Right cardiac atrium (tissue), 5 donors: ENCODE measurements around the gene ARRDC5. TPM values are rescaled to one million over a fixed set of nuclear protein-coding genes. Genes with fewer than 3 reads are reported as not detected.
"Not testable (repeated sequence)": the region's sequence is repeated elsewhere in the genome, so short reads cannot be mapped to it uniquely, and the experiment has no call there.

Source experiments
- ATAC-seq, 2 donors: fragments of 200-7000 bp; cut with Tn5 transposase; one replicate each; pipeline versions ENCODE4 v1.8.0 to v1.9.1; 2020; ENCODE audit warnings: moderate library complexity in 2 of 2, mild to moderate bottlenecking in 1 of 2
- DNase-seq, 3 donors: peaks; one replicate each; pipeline ENCODE4 v3.0.0-alpha.2; 2020
- H3K27ac ChIP-seq: one replicate; pipeline ENCODE4 v1.5.1; 2013; ENCODE audit warnings: mild to moderate bottlenecking, low read length, control low read depth, moderate library complexity
- H3K27me3 ChIP-seq: one replicate; pipeline ENCODE4 v1.6.1; 2013; ENCODE audit not compliant: control insufficient read depth, insufficient read depth
- H3K4me1 ChIP-seq: one replicate; pipeline ENCODE4 v1.6.1; 2013; ENCODE audit warnings: low read length; ENCODE audit not compliant: control insufficient read depth, insufficient read depth
- H3K4me3 ChIP-seq: one replicate; pipeline ENCODE4 v1.5.1; 2013; ENCODE audit warnings: low read length, control low read depth
- H3K9me3 ChIP-seq: one replicate; pipeline ENCODE4 v1.6.1; 2013; ENCODE audit warnings: low read length; ENCODE audit not compliant: control insufficient read depth
- WGBS: extraction: QIAGEN DNeasy Blood & Tissue Kit; methylation state at CpG from one replicate; pipeline ENCODE4 v1.1.7; 2013; 5-methylcytosine and 5-hydroxymethylcytosine counted together
- intact Hi-C, 4 donors: fragments of 100-400 bp; cut with DNase I; formaldehyde crosslinking; loops; one replicate each; pipeline versions ENCODE4 v1.11.0 to v1.14.0; 2022 to 2023
- polyA plus RNA-seq: library from polyadenylated mRNA; stranded (reverse); fragments of 200-250 nt; gene quantifications from one replicate; pipeline ENCODE4 v1.2.3, GENCODE V29; 2013
- total RNA-seq, 4 donors: library from RNA; stranded (reverse); fragmentation: NEBNext Ultra II Directional; extraction: Animal tissue kit (Norgen Biotek cat#: 25700); gene quantifications; one replicate each; pipeline ENCODE4 v1.2.1, GENCODE V29; 2021
- donor health status: healthy with polysubstance abuse.
- donor health status: DM: no; HTN: yes; CAD: no.
- donor health status: DM: no; HTN: no; CAD: no.
- donor health status: DM: no; HTN: yes; CAD: no; lungs with severe emphysema.
- donor health status: DM: yes; HTN: yes; CAD: no.

The ARRDC5 gene
- total and polyA plus RNA-seq, 5 donors, result 0.07 to 0.15 TPM; not detected in 3

GRCh38 chr19:4868286-4868834 is 34.3 kb downstream of the ARRDC5 start:
- Histone ChIP-seq H3K27ac (no peak overlapping the region), H3K9me3 (no peaks in the 10 kb centered on the region), H3K4me3 (no peak overlapping the region), H3K27me3 (no peaks in the 10 kb centered on the region), H3K4me1 (peaks cover 4% of the 10 kb centered on the region)
- ATAC-seq, result no peak
- intact Hi-C loops, result loop anchor here in 1 of 4 donors (5.0 kb wide), 1 partner anchor 169 kb away; no protein-coding TSS in a partner anchor
- no peak for DNase-seq
- 71% methylated on average over 10 of the region's 10 CpGs for WGBS

- WGBS, result 5% methylated on average over 46 of the region's 46 CpGs
These were observed 35.0 kb downstream of the ARRDC5 start, which contains the start of gene PLIN3 for GRCh38 chr19:4867534-4868285. Gene PLIN3 (minus strand): TSS chr19:4867667. CDS start chr19:4861394, 6,273 bp downstream.

GRCh38 chr19:4866595-4867424 is 35.9 kb downstream of the ARRDC5 start:
- intact Hi-C loops, result loop anchor here in 1 of 4 donors (5.0 kb wide), 1 partner anchor 170 kb away; no protein-coding TSS in a partner anchor
- Histone ChIP-seq H3K4me1 (peaks cover 4% of the 10 kb centered on the region), H3K4me3 (peak overlapping the region; percentile 79), H3K9me3 (no peaks in the 10 kb centered on the region), H3K27me3 (no peaks in the 10 kb centered on the region), H3K27ac (peak overlapping the region; percentile 27)
- DNase-seq, result peak; percentile 73 to 89 (median 84)
- ATAC-seq, result peak; percentile 42 to 46
- WGBS, result 4% methylated on average over 22 of the region's 22 CpGs

More at GRCh38 chr19:4867534-4868285, 35.0 kb downstream of the ARRDC5 start, which contains the start of gene PLIN3:
- peak within 1 kb of the TSS; percentile 79 for H3K4me3 ChIP-seq
- H3K9me3 ChIP-seq, result no peaks in the 10 kb centered on the region
- peak; percentile 98 to 99 (median 99) for DNase-seq
- H3K27me3 ChIP-seq, result no peaks in the 10 kb centered on the region
- intact Hi-C loops, result loop anchor here in 1 of 4 donors (5.0 kb wide), 1 partner anchor 170 kb away; no protein-coding TSS in a partner anchor
- H3K27ac ChIP-seq, result peak within 1 kb of the TSS; percentile 27
- ATAC-seq, result peak; percentile 98
- H3K4me1 ChIP-seq, result peaks cover 4% of the 10 kb centered on the region

GRCh38 chr19:4861147-4861546 is 41.5 kb downstream of the ARRDC5 start:
- intact Hi-C loops, result no loop called here
- Histone ChIP-seq H3K4me3 (no peak overlapping the region), H3K9me3 (no peaks in the 10 kb centered on the region), H3K27me3 (no peaks in the 10 kb centered on the region), H3K27ac (no peak overlapping the region), H3K4me1 (no peaks in the 10 kb centered on the region)
- 69% methylated on average over 10 of the region's 10 CpGs for WGBS
- DNase-seq, result peak in 1 of 3 donors; percentile 67
- peak in 1 of 2 donors; percentile 44 for ATAC-seq

GRCh38 chr19:4859697-4860096 is 43.0 kb downstream of the ARRDC5 start:
- DNase-seq (no peak), ATAC-seq (no peak)
- no peaks in the 10 kb centered on the region for H3K4me1 ChIP-seq
- no peak overlapping the region for H3K4me3 ChIP-seq
- 95% methylated on average over 11 of the region's 11 CpGs for WGBS
- H3K27me3 ChIP-seq, result no peaks in the 10 kb centered on the region
- no peaks in the 10 kb centered on the region for H3K9me3 ChIP-seq
- intact Hi-C loops, result no loop called here
- no peak overlapping the region for H3K27ac ChIP-seq

- H3K27me3 ChIP-seq, ATAC-seq, H3K9me3 ChIP-seq, intact Hi-C loops, DNase-seq, H3K4me3 ChIP-seq, H3K4me1 ChIP-seq, H3K27ac ChIP-seq: not testable (repeated sequence)
- 87% methylated on average over 12 of the region's 12 CpGs for WGBS
These were observed 46.2 kb downstream of the ARRDC5 start for GRCh38 chr19:4856468-4856867.

GRCh38 chr19:4853506-4853905 is 49.2 kb downstream of the ARRDC5 start:
- 89% methylated on average over 8 of the region's 8 CpGs for WGBS
- intact Hi-C loops, result loop anchor here in 2 of 4 donors (5.0 kb wide), 1 partner anchor 41 kb away; no protein-coding TSS in a partner anchor
- H3K4me1 ChIP-seq, result not testable (repeated sequence)

GRCh38 chr19:4852484-4852883 is 50.2 kb downstream of the ARRDC5 start:
- intact Hi-C loops, result loop anchor here in 2 of 4 donors (5.0 kb wide), 1 partner anchor 40 kb away; no protein-coding TSS in a partner anchor
- peak; percentile 12 to 37 for ATAC-seq

More at GRCh38 chr19:4853506-4853905, 49.2 kb downstream of the ARRDC5 start:
- H3K9me3 ChIP-seq, H3K27me3 ChIP-seq, H3K4me3 ChIP-seq, ATAC-seq, H3K27ac ChIP-seq, DNase-seq: not testable (repeated sequence)

GRCh38 chr19:4851551-4852290 is 51.0 kb downstream of the ARRDC5 start:
- no peak overlapping the region for H3K27ac ChIP-seq
- peak; percentile 80 to 81 for ATAC-seq
- no peak overlapping the region for H3K4me3 ChIP-seq
- no peaks in the 10 kb centered on the region for H3K27me3 ChIP-seq
- intact Hi-C loops, result loop anchor here in 3 of 4 donors (1.0 to 5.0 kb wide), 2 partner anchors 39 to 42 kb away; no protein-coding TSS in a partner anchor
- no peaks in the 10 kb centered on the region for H3K9me3 ChIP-seq
- 78% methylated on average over 42 of the region's 42 CpGs for WGBS
- no peaks in the 10 kb centered on the region for H3K4me1 ChIP-seq
- peak; percentile 72 to 91 (median 88) for DNase-seq

More at GRCh38 chr19:4852484-4852883, 50.2 kb downstream of the ARRDC5 start:
- H3K4me1 ChIP-seq, result no peaks in the 10 kb centered on the region
- no peaks in the 10 kb centered on the region for H3K9me3 ChIP-seq
- no peak for DNase-seq
- H3K27ac ChIP-seq, result no peak overlapping the region
- H3K27me3 ChIP-seq, result no peaks in the 10 kb centered on the region
- no peak overlapping the region for H3K4me3 ChIP-seq
- 93% methylated on average over 6 of the region's 6 CpGs for WGBS

- intact Hi-C loops, result no loop called here
- no peak overlapping the region for H3K27ac ChIP-seq
- no peak for ATAC-seq
These were observed 53.7 kb downstream of the ARRDC5 start for GRCh38 chr19:4849019-4849418.

More at GRCh38 chr19:4849019-4849418, 53.7 kb downstream of the ARRDC5 start:
- DNase-seq, result no peak
- Histone ChIP-seq H3K27me3 (no peaks in the 10 kb centered on the region), H3K4me1 (no peaks in the 10 kb centered on the region), H3K9me3 (no peaks in the 10 kb centered on the region), H3K4me3 (no peak overlapping the region)
- 95% methylated on average over 7 of the region's 7 CpGs for WGBS
